HepG2 (cell line): ENCODE data around the gene ZNF146. TPM values are rescaled to one million over a fixed set of nuclear protein-coding genes. Genes with fewer than 3 reads are reported as not detected.
"Not testable (repeated sequence)": the region's sequence is repeated elsewhere in the genome, so short reads cannot be mapped to it uniquely, and the experiment has no call there.

Source experiments
- ATAC-seq: fragments of 200-7000 bp; cut with Tn5 transposase; 3 replicates; pipeline ENCODE4 v1.9.1; 2020; ENCODE audit warnings: mild to moderate bottlenecking, moderate library complexity
- BruUV-seq: library from RNA; stranded (reverse); fragments of 400-500 nt; replicated peaks from 2 replicates; lab custom pipeline; 2021; lab: Mats Ljungman, UMichigan
- CTCF ChIA-PET: fragments of 300-600 bp; formaldehyde crosslinking; extraction: SDS; loops from one replicate; lab custom pipeline; 2021; ENCODE audit warnings: low total read pairs, inconsistent platforms, low intra/inter-chr PET ratio; lab: Yijun Ruan, JAX
- POLR2A ChIA-PET: fragments of 350-600 bp; sonication (Branson Sonifier 250); formaldehyde crosslinking; loops from one replicate; lab custom pipeline; 2020; ENCODE audit warnings: antibody characterized with exemption, inconsistent platforms; lab: Yijun Ruan, JAX
- DNase-seq: peaks from one replicate; pipeline ENCODE4 v3.0.0-alpha.2; 2015; ENCODE audit warnings: low spot score
- FAIRE-seq: peaks from 3 replicates; lab custom pipeline; 2011; peaks lifted over from hg19 to GRCh38; lab: Jason Lieb, UNC
- H2AFZ ChIP-seq: one replicate; pipeline ENCODE4 v1.6.1; 2011; ENCODE audit warnings: low read length, inconsistent platforms
- H3K27ac ChIP-seq: fragments of 300-600 bp; 3 replicates; pipeline ENCODE4 v1.8.0; 2011; ENCODE audit warnings: mixed run types, mild to moderate bottlenecking, mixed read lengths, low read length, inconsistent platforms; ENCODE audit not compliant: insufficient read depth; ENCODE audit errors: extremely low read length
- H3K27me3 ChIP-seq, 2 experiments: fragments of 200-600 bp in 1 of 2; 2 replicates in 1 of 2; 3 replicates in 1 of 2; pipeline versions ENCODE4 v1.6.0 to v1.8.0; 2011; ENCODE audit warnings: low read length in 2 of 2, mild to moderate bottlenecking in 2 of 2, moderate library complexity in 2 of 2, inconsistent platforms in 1 of 2; ENCODE audit not compliant: insufficient read depth in 2 of 2, control insufficient read depth in 1 of 2
- H3K36me3 ChIP-seq, 2 experiments: fragments of 200-600 bp in 1 of 2; replicated peaks in 1 of 2; 2 replicates in 1 of 2; 3 replicates in 1 of 2; pipeline versions ENCODE4 v1.5.1 to v1.8.0; 2011; ENCODE audit warnings: low read length in 2 of 2, inconsistent platforms in 1 of 2; ENCODE audit not compliant: insufficient read depth in 2 of 2, control insufficient read depth in 1 of 2
- H3K4me1 ChIP-seq: 2 replicates; pipeline ENCODE4 v1.5.1; 2012; ENCODE audit warnings: low read length, inconsistent platforms; ENCODE audit not compliant: insufficient read depth
- H3K4me2 ChIP-seq: 2 replicates; pipeline ENCODE4 v1.6.0; 2011; ENCODE audit warnings: low read depth, low read length, inconsistent platforms
- H3K4me3 ChIP-seq, 3 experiments: fragments of 200-600 bp in 1 of 3; sonication (generic), shearing (Covaris generic) in 1 of 3; replicated peaks in 1 of 3; 2 replicates each; pipeline ENCODE4 v1.5.1; 2011 to 2016; ENCODE audit warnings: low read length in 3 of 3, inconsistent platforms in 2 of 3, low read depth in 2 of 3, mild to moderate bottlenecking in 2 of 3, control low read depth in 1 of 3, mixed read lengths in 1 of 3; ENCODE audit not compliant: insufficient read depth in 1 of 3
- H3K79me2 ChIP-seq: one replicate; pipeline ENCODE4 v1.6.1; 2011; ENCODE audit warnings: low read length, inconsistent platforms; ENCODE audit not compliant: insufficient read depth
- H3K9ac ChIP-seq: 2 replicates; pipeline ENCODE4 v1.6.0; 2011; ENCODE audit warnings: mild to moderate bottlenecking, low read depth, low read length, inconsistent platforms; ENCODE audit not compliant: insufficient read depth
- H3K9me3 ChIP-seq: 2 replicates; pipeline ENCODE4 v1.5.1; 2012; ENCODE audit warnings: mild to moderate bottlenecking, low read length
- H4K20me1 ChIP-seq: 2 replicates; pipeline ENCODE4 v1.6.0; 2011; ENCODE audit warnings: inconsistent platforms, mild to moderate bottlenecking, low read length, moderate library complexity; ENCODE audit not compliant: insufficient read depth
- KLF16 ChIP-seq, 2 experiments: sonication (generic) in 1 of 2; formaldehyde crosslinking in 1 of 2; IDR thresholded peaks; 2 replicates each; pipeline versions ENCODE4 v1.6.1 to v1.8.0; 2016 to 2023; ENCODE audit warnings: missing genetic modification reagents in 2 of 2, missing compliant biosample characterization in 1 of 2
- ZBTB34 ChIP-seq: sonication (generic); formaldehyde crosslinking; IDR thresholded peaks from 2 replicates; pipeline ENCODE4 v1.8.0; 2022; ENCODE audit warnings: mild to moderate bottlenecking, missing genetic modification reagents
- WGBS: methylation state at CpG from one replicate; pipeline ENCODE4 v1.1.6; 2017; ENCODE audit warnings: low lambda C conversion rate; 5-methylcytosine and 5-hydroxymethylcytosine counted together
- in situ Hi-C: cut with HindIII; loops from 2 replicates; pipeline ENCODE4 v1.10.0; 2017; ENCODE audit warnings: low pct_unique_long_range_greater_than_20kb; ENCODE audit not compliant: extremely low pct_ligation_motif_present
- intact Hi-C: fragments of 100-400 bp; cut with micrococcal nuclease; formaldehyde crosslinking; loops from one replicate; pipeline ENCODE4 v1.10.0; 2022; ENCODE audit not compliant: unreplicated experiment
- polyA plus RNA-seq, 8 experiments: library from polyadenylated mRNA; depleted of rRNA in 3 of 8; stranded (reverse) in 7 of 8; unstranded in 1 of 8; fragments of >200 nt; fragmentation: Illumina TruSeq in 4 of 8; extraction: Trizol in 4 of 8; gene quantifications; 2 replicates each; pipeline versions ENCODE4 v1.2.1 to v1.2.3, GENCODE V29; 2011 to 2016; ENCODE audit warnings: low read depth in 4 of 8, missing spikeins in 1 of 8, mixed read lengths in 1 of 8; ENCODE audit not compliant: insufficient read depth in 1 of 8
- total RNA-seq, 5 experiments: library from RNA; depleted of rRNA; stranded (reverse); fragments of >200 nt; fragmentation: Illumina TruSeq; extraction: Trizol; gene quantifications; 2 replicates each; pipeline ENCODE4 v1.2.3, GENCODE V29; 2016; ENCODE audit warnings: low read depth in 1 of 5

ZNF146 gene
- total and polyA plus RNA-seq, 2 of the 13 experiments (the other 11 are each of a cell fraction or from before 2014, with no cell fraction given) = 28.4 to 52.7 TPM

GRCh38 chr19:36267061-36267845, 52.3 kb downstream of the ZNF146 start:
- Histone ChIP-seq H2AFZ (no peak overlapping the region), H3K27me3 (no peaks in the 10 kb centered on the region; a peak in 1 of 5 replicates), H3K4me1 (no peaks in the 10 kb centered on the region), H3K4me3 (no peak overlapping the region), H3K27ac (no peak overlapping the region), H3K4me2 (no peak overlapping the region), H3K9me3 (peaks cover 12% of the 10 kb centered on the region), H3K36me3 (no peaks in the 10 kb centered on the region), H3K9ac (no peak overlapping the region), H4K20me1 (no peaks in the 10 kb centered on the region), H3K79me2 (no peaks in the 10 kb centered on the region)
- intact Hi-C loops (no loop called here), in situ Hi-C loops (no loop called here)
- no TSS peak for BruUV-seq
- FAIRE-seq = no peak
- TF ChIP-seq KLF16 (CRISPR knock-in tag; IDR thresholded peaks at IDR 0.05) (no peak), ZBTB34 (CRISPR knock-in tag) (no peak)
- WGBS = 75% methylated on average over 31 of the region's 36 CpGs
- ChIA-PET CTCF (no interaction called here), POLR2A (no interaction called here)
- no peak for DNase-seq
- no peak for ATAC-seq

GRCh38 chr19:36268081-36268480, 53.2 kb downstream of the ZNF146 start:
- ATAC-seq, BruUV-seq, DNase-seq, CTCF ChIA-PET, in situ Hi-C loops, H3K4me1 ChIP-seq, H2AFZ ChIP-seq, POLR2A ChIA-PET, intact Hi-C loops, FAIRE-seq, H3K27ac ChIP-seq, H3K36me3 ChIP-seq, H3K4me2 ChIP-seq, H3K27me3 ChIP-seq, H3K79me2 ChIP-seq, H4K20me1 ChIP-seq, H3K4me3 ChIP-seq, H3K9ac ChIP-seq: not testable (repeated sequence)
- WGBS = 57% methylated on average over 18 of the region's 21 CpGs
- H3K9me3 ChIP-seq = peaks cover 12% of the 10 kb centered on the region

- ATAC-seq, H3K4me1 ChIP-seq, H3K9ac ChIP-seq, CTCF ChIA-PET, H3K27ac ChIP-seq, DNase-seq, in situ Hi-C loops, POLR2A ChIA-PET, FAIRE-seq, intact Hi-C loops, H3K36me3 ChIP-seq, BruUV-seq, H3K4me3 ChIP-seq, H4K20me1 ChIP-seq, H2AFZ ChIP-seq, H3K4me2 ChIP-seq, H3K79me2 ChIP-seq, H3K27me3 ChIP-seq: not testable (repeated sequence)
- 93% methylated on average over 21 of the region's 30 CpGs for WGBS
- peaks cover 12% of the 10 kb centered on the region for H3K9me3 ChIP-seq
Measured at GRCh38 chr19:36268591-36268990, 53.7 kb downstream of the ZNF146 start.

- WGBS = 90% methylated on average over 6 of the region's 29 CpGs
- BruUV-seq = not testable (repeated sequence)
Measured at GRCh38 chr19:36269295-36269694, 54.4 kb downstream of the ZNF146 start.

More at GRCh38 chr19:36269295-36269694, 54.4 kb downstream of the ZNF146 start:
- in situ Hi-C loops, H3K4me2 ChIP-seq, H3K4me1 ChIP-seq, FAIRE-seq, intact Hi-C loops, H3K27me3 ChIP-seq, H3K36me3 ChIP-seq, H3K27ac ChIP-seq, POLR2A ChIA-PET, H3K79me2 ChIP-seq, ATAC-seq, H3K4me3 ChIP-seq, H2AFZ ChIP-seq, DNase-seq, H4K20me1 ChIP-seq, CTCF ChIA-PET, H3K9ac ChIP-seq: not testable (repeated sequence)
- H3K9me3 ChIP-seq = peaks cover 12% of the 10 kb centered on the region
